HCT116 (cell line): Measurements from ENCODE around the gene KCNJ1.

Experiments used
- CBX3 ChIP-seq: IDR thresholded peaks from 2 replicates; pipeline ENCODE4 v1.6.1; 2012; ENCODE audit warnings: low read depth
- CTCF ChIP-seq, 3 experiments: fragments of 200-600 bp in 1 of 3; sonication (generic) in 1 of 3; IDR thresholded peaks in 2 of 3; conservative IDR thresholded peaks in 1 of 3; 2 replicates each; pipeline ENCODE4 v1.5.1; 2012 to 2017; ENCODE audit warnings: low read depth in 2 of 3, low read length in 2 of 3, antibody characterized with exemption in 1 of 3, borderline replicate concordance in 1 of 3, control low read depth in 1 of 3, mild to moderate bottlenecking in 1 of 3, mixed read lengths in 1 of 3, mixed run types in 1 of 3, moderate library complexity in 1 of 3; ENCODE audit not compliant: insufficient read depth in 1 of 3
- EZH2 ChIP-seq: fragments of 200-600 bp; sonication (generic); IDR thresholded peaks from 2 replicates; pipeline ENCODE4 v1.6.1; 2017; ENCODE audit warnings: antibody characterized with exemption, mixed run types
- EZH2phosphoT487 ChIP-seq: fragments of 200-600 bp; IDR thresholded peaks from 2 replicates; pipeline ENCODE4 v1.6.1; 2018; ENCODE audit warnings: antibody characterized with exemption, borderline replicate concordance
- JUND ChIP-seq: IDR thresholded peaks from 2 replicates; pipeline ENCODE4 v1.6.1; 2012
- POLR2A ChIP-seq: IDR thresholded peaks from 2 replicates; pipeline ENCODE4 v1.7.0; 2011; ENCODE audit warnings: borderline replicate concordance; ENCODE audit not compliant: insufficient read depth, insufficient read length; ENCODE audit errors: extremely low read depth
- POLR2AphosphoS5 ChIP-seq: IDR thresholded peaks from 2 replicates; pipeline ENCODE4 v1.6.1; 2011; ENCODE audit warnings: mild to moderate bottlenecking, low read depth, low read length, moderate library complexity
- RAD21 ChIP-seq: IDR thresholded peaks from 2 replicates; pipeline ENCODE4 v1.6.1; 2012; ENCODE audit warnings: low read depth, mild to moderate bottlenecking
- SIN3A ChIP-seq: IDR thresholded peaks from 2 replicates; pipeline ENCODE4 v1.6.1; 2012; ENCODE audit warnings: low read depth
- SP1 ChIP-seq: IDR thresholded peaks from 2 replicates; pipeline ENCODE4 v1.6.1; 2012; ENCODE audit warnings: low read depth
- TF ChIP-seq, protein P1 (sequence below): IDR thresholded peaks from 2 replicates; pipeline ENCODE4 v1.6.1; 2012; ENCODE audit warnings: low read depth

DNA sequence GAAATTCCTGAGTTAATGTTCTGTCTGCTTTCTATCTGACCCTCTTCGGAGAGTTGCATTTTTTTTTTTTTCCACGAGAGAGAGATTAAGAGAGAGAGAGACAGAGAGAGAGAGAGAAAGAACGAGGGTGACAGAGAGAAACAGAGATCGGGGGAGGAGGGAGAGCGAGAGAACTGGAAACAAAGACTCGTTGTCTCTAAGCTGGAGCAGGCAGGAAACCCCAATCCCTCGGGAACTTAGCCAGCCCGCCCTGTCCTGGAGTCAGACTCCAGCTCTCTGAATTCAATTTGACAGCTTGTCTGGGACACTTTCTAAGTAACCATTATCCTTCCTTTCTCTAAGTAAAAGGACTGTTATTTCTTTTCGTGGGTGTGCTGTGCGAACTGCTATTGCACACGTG, 76.9 kb downstream of the KCNJ1 start:
- TF ChIP-seq CBX3 = no peak
- TF ChIP-seq JUND = no peak
- no peak for TF ChIP-seq EZH2phosphoT487
- no peak for TF ChIP-seq CTCF (IDR thresholded peaks at IDR 0.05 in 2 of 3, conservative IDR thresholded peaks at IDR 0.05 in 1 of 3; ENCODE audit: borderline replicate concordance in 1 of 3, insufficient read depth in 1 of 3, low read depth in 2 of 3, low read length in 2 of 3)
- TF ChIP-seq EZH2 = no peak
- no peak for TF ChIP-seq POLR2A
- TF ChIP-seq, protein P1, sequence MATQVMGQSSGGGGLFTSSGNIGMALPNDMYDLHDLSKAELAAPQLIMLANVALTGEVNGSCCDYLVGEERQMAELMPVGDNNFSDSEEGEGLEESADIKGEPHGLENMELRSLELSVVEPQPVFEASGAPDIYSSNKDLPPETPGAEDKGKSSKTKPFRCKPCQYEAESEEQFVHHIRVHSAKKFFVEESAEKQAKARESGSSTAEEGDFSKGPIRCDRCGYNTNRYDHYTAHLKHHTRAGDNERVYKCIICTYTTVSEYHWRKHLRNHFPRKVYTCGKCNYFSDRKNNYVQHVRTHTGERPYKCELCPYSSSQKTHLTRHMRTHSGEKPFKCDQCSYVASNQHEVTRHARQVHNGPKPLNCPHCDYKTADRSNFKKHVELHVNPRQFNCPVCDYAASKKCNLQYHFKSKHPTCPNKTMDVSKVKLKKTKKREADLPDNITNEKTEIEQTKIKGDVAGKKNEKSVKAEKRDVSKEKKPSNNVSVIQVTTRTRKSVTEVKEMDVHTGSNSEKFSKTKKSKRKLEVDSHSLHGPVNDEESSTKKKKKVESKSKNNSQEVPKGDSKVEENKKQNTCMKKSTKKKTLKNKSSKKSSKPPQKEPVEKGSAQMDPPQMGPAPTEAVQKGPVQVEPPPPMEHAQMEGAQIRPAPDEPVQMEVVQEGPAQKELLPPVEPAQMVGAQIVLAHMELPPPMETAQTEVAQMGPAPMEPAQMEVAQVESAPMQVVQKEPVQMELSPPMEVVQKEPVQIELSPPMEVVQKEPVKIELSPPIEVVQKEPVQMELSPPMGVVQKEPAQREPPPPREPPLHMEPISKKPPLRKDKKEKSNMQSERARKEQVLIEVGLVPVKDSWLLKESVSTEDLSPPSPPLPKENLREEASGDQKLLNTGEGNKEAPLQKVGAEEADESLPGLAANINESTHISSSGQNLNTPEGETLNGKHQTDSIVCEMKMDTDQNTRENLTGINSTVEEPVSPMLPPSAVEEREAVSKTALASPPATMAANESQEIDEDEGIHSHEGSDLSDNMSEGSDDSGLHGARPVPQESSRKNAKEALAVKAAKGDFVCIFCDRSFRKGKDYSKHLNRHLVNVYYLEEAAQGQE = no peak
- TF ChIP-seq POLR2AphosphoS5 = no peak
- no peak for TF ChIP-seq SIN3A
- no peak for TF ChIP-seq RAD21
- no peak for TF ChIP-seq SP1
